Neural progenitor cell (in vitro differentiated cells): ENCODE measurements around the gene IQCE. TPM values are rescaled to one million over a fixed set of nuclear protein-coding genes. Genes with fewer than 3 reads are reported as not detected.
A peak's percentile ranks its signal among the peaks of the same experiment; 100 is the strongest.

ENCODE experiments used
- DNase-seq: peaks from one replicate; pipeline ENCODE4 v3.0.0-alpha.2; 2016; ENCODE audit warnings: low spot score
- H2AFZ ChIP-seq: fragments of 200-600 bp; sonication (generic); replicated peaks from 2 replicates; pipeline ENCODE4 v1.6.1; 2016; ENCODE audit warnings: antibody characterized with exemption
- H3F3A ChIP-seq: fragments of 200-600 bp; sonication (generic); 2 replicates; pipeline ENCODE4 v1.6.1; 2016; ENCODE audit warnings: antibody characterized with exemption, low read depth
- H3K27ac ChIP-seq: fragments of 200-600 bp; sonication (generic); 2 replicates; pipeline ENCODE4 v1.5.1; 2016; ENCODE audit warnings: mild to moderate bottlenecking
- H3K27me3 ChIP-seq: fragments of 200-600 bp; sonication (generic); 2 replicates; pipeline ENCODE4 v1.6.1; 2016; ENCODE audit warnings: mild to moderate bottlenecking, moderate library complexity
- H3K36me3 ChIP-seq: fragments of 200-600 bp; sonication (generic); 2 replicates; pipeline ENCODE4 v1.5.1; 2016
- H3K4me1 ChIP-seq: fragments of 200-600 bp; sonication (generic); 2 replicates; pipeline ENCODE4 v1.6.1; 2016; ENCODE audit warnings: mixed run types
- H3K4me2 ChIP-seq: fragments of 200-600 bp; sonication (generic); 2 replicates; pipeline ENCODE4 v1.6.1; 2016
- H3K4me3 ChIP-seq: fragments of 200-600 bp; sonication (generic); 2 replicates; pipeline ENCODE4 v1.5.1; 2016
- H3K79me2 ChIP-seq: fragments of 200-600 bp; sonication (generic); 2 replicates; pipeline ENCODE4 v1.6.1; 2016; ENCODE audit warnings: low read depth
- H3K9ac ChIP-seq: fragments of 200-600 bp; sonication (generic); 2 replicates; pipeline ENCODE4 v1.6.1; 2016
- H3K9me3 ChIP-seq: fragments of 200-600 bp; sonication (generic); 2 replicates; pipeline ENCODE4 v1.5.1; 2016; ENCODE audit warnings: low read depth
- H4K20me1 ChIP-seq: fragments of 200-600 bp; sonication (generic); 2 replicates; pipeline ENCODE4 v1.6.1; 2016; ENCODE audit warnings: low read depth
- H3K27ac Mint-ChIP-seq: 3 replicates; pipeline ENCODE4 v1.8.0; 2021; ENCODE audit warnings: mixed read lengths
- H3K27me3 Mint-ChIP-seq: 2 replicates; pipeline ENCODE4 v1.8.0; 2022; ENCODE audit warnings: low read depth, mild to moderate bottlenecking, inconsistent platforms, moderate library complexity, mixed read lengths; ENCODE audit not compliant: insufficient read depth
- H3K36me3 Mint-ChIP-seq: 3 replicates; pipeline ENCODE4 v1.8.0; 2021; ENCODE audit warnings: mixed read lengths
- H3K4me1 Mint-ChIP-seq: 3 replicates; pipeline ENCODE4 v1.8.0; 2021; ENCODE audit warnings: mixed read lengths
- H3K4me3 Mint-ChIP-seq: 3 replicates; pipeline ENCODE4 v1.8.0; 2021; ENCODE audit warnings: mild to moderate bottlenecking, moderate library complexity, mixed read lengths
- H3K9me3 Mint-ChIP-seq: 3 replicates; pipeline ENCODE4 v1.8.0; 2020; ENCODE audit warnings: mixed read lengths
- CTCF ChIP-seq: fragments of 200-600 bp; sonication (generic); IDR thresholded peaks from 2 replicates; pipeline ENCODE4 v1.5.1; 2017; ENCODE audit warnings: antibody characterized with exemption, mild to moderate bottlenecking
- EZH2 ChIP-seq: fragments of 200-600 bp; sonication (generic); IDR thresholded peaks from 2 replicates; pipeline ENCODE4 v1.6.1; 2017; ENCODE audit warnings: antibody characterized with exemption, mild to moderate bottlenecking, moderate library complexity
- EZH2phosphoT487 ChIP-seq: fragments of 200-600 bp; sonication (generic); IDR thresholded peaks from 2 replicates; pipeline ENCODE4 v1.6.1; 2017; ENCODE audit warnings: antibody characterized with exemption
- total RNA-seq: library from RNA; depleted of rRNA; stranded (reverse); fragments of >200 nt; gene quantifications from 2 replicates; pipeline ENCODE4 v1.2.3, GENCODE V29; 2015; ENCODE audit warnings: low replicate concordance

Gene IQCE
- total RNA-seq, 1 donor from 2014 or later: 4.6 TPM

DNA sequence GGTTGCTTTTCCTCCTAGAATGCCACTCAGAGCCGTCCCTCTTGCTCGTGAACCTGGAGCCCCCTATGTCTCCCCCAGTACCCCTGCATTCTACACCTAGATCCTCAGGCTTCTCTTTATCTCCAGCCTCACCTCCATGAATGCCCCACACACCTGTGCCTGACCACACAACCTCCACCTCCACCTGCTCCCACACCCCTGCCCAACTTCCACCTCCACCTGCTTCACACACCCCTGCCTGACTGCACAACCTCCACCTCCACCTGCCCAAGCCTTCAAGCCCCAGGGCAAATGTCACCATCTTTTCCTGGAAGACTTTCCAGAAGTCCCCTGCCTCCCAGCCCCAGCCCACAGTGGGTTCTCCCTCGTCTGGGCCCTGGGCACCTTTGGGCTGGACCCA is 46.1 kb upstream of the IQCE start:
- Histone ChIP-seq H3K4me1 (peaks cover 56% of the 10 kb centered on the region), H2AFZ (no peak overlapping the region), H3K79me2 (no peaks in the 10 kb centered on the region), H3K36me3 (no peaks in the 10 kb centered on the region), H3K9ac (no peak overlapping the region), H3F3A (peaks cover 30% of the 10 kb centered on the region), H3K4me3 (no peak overlapping the region), H3K9me3 (no peaks in the 10 kb centered on the region), H3K27ac (no peak overlapping the region), H4K20me1 (no peaks in the 10 kb centered on the region), H3K4me2 (no peak overlapping the region), H3K27me3 (no peaks in the 10 kb centered on the region)
- Mint-ChIP-seq H3K4me1 (peaks cover 44% of the 10 kb centered on the region), H3K36me3 (no peaks in the 10 kb centered on the region), H3K27ac (peak overlapping the region; percentile 81), H3K27me3 (peaks cover 9% of the 10 kb centered on the region), H3K9me3 (no peaks in the 10 kb centered on the region), H3K4me3 (peak overlapping the region; percentile 17)
- TF ChIP-seq EZH2 (no peak), CTCF (no peak), EZH2phosphoT487 (no peak)
- no peak for DNase-seq

GRCh38 chr7:2513702-2514101 is 45.1 kb upstream of the IQCE start:
- Histone ChIP-seq H3F3A (peaks cover 30% of the 10 kb centered on the region), H3K9ac (no peak overlapping the region), H3K4me1 (peaks cover 59% of the 10 kb centered on the region), H3K27me3 (peaks cover 6% of the 10 kb centered on the region), H3K9me3 (no peaks in the 10 kb centered on the region), H3K79me2 (no peaks in the 10 kb centered on the region), H3K4me3 (no peak overlapping the region), H3K27ac (no peak overlapping the region), H2AFZ (no peak overlapping the region), H4K20me1 (no peaks in the 10 kb centered on the region), H3K4me2 (no peak overlapping the region), H3K36me3 (no peaks in the 10 kb centered on the region)
- no peak for DNase-seq
- H3K4me1 Mint-ChIP-seq: peaks cover 44% of the 10 kb centered on the region
- no peak overlapping the region for H3K27ac Mint-ChIP-seq
- no peak overlapping the region for H3K4me3 Mint-ChIP-seq
- no peaks in the 10 kb centered on the region for H3K36me3 Mint-ChIP-seq
- H3K27me3 Mint-ChIP-seq: peaks cover 11% of the 10 kb centered on the region
- TF ChIP-seq EZH2phosphoT487 (no peak), EZH2 (no peak), CTCF (no peak)
- no peaks in the 10 kb centered on the region for H3K9me3 Mint-ChIP-seq

DNA sequence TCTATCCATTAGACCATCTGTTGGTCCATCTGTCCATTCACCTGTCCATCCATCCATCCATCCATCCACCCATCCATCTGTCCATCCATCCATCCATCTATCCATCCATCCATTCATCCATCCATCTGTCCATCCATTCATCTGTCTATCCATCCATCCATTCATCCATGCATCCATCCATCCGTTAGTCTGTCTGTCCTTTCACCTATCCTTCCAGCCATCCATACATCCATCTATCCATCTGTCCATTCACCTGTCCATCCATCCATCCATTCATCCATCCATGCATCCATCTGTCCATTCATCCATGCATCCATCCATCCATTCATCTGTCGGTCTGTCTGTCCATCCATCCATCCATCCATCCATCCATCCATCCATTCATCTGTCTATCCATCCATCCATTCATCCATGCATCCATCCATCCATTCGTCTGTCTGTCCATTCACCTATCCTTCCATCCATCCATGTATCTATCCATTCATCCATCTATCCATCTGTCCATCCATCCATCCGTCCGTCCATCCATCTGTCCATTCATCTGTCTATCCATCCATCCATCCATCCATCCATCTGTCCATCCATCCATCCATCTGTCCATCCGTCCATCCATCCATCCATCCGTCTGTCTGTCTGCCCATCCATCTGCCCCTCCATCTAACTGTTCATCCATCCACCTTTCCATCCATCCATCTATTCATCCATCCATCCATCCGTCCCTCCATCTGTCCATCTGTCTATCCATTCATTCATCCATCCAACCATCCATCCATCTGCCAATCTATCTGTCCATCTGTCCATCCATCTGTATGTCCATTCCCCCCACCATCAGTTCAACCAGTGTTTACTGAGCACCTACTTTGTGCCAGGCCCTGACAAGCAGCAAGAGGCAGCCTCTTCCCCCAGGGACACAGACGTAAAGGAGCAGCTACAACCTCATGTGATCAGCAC is 44.0 kb upstream of the IQCE start:
- Histone ChIP-seq H3K36me3 (no peaks in the 10 kb centered on the region), H3K4me2 (no peak overlapping the region), H3K27ac (no peak overlapping the region), H3K27me3 (peaks cover 10% of the 10 kb centered on the region), H3K79me2 (no peaks in the 10 kb centered on the region), H2AFZ (no peak overlapping the region), H4K20me1 (no peaks in the 10 kb centered on the region), H3K9ac (no peak overlapping the region), H3F3A (peaks cover 21% of the 10 kb centered on the region), H3K4me3 (no peak overlapping the region), H3K9me3 (no peaks in the 10 kb centered on the region), H3K4me1 (peaks cover 54% of the 10 kb centered on the region)
- Mint-ChIP-seq H3K9me3 (no peaks in the 10 kb centered on the region), H3K4me1 (peaks cover 36% of the 10 kb centered on the region), H3K27ac (no peak overlapping the region), H3K27me3 (peaks cover 11% of the 10 kb centered on the region), H3K36me3 (no peaks in the 10 kb centered on the region), H3K4me3 (no peak overlapping the region)
- TF ChIP-seq CTCF: no peak
- no peak for TF ChIP-seq EZH2phosphoT487
- TF ChIP-seq EZH2: no peak
- no peak for DNase-seq
